Left hindlimb (tissue), 1 donor: Measurements from ENCODE around the gene PRRG4.
"Not testable (repeated sequence)": the region's sequence is repeated elsewhere in the genome, so short reads cannot be mapped to it uniquely, and the experiment has no call there.

ENCODE experiments used
- DNase-seq: peaks from one replicate; pipeline ENCODE4 v3.0.0-alpha.2; 2018

PRRG4 gene

GRCh38 chr11:32829680-32830412, at the start of gene PRRG4:
TSS of gene PRRG4 (plus strand) at chr11:32829927. CDS start at chr11:32830530, 603 bp downstream.
- DNase-seq = peak; percentile 40

- not testable (repeated sequence) for DNase-seq
These were observed 48.9 kb upstream of the PRRG4 start for GRCh38 chr11:32780839-32781238.

DNA sequence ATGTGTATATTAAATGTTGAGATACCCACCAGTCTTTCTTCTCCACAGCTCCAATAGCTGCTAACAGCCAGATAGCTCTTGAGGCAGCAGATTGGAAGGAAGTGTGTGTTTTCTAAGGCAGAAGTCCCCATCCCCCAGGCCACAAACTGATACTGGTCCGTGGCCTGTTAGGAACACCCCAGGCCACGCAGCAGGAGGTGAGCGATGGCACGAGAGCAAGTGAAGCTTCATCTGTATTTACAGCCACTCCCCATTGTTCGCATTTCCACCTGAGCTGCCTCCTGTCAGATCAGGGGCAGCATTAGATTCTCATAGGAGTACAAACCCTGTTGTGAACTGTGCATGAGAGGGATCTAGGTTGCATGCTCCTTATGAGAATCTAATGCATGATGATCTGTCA, 48.0 kb upstream of the PRRG4 start:
- no peak for DNase-seq

DNA sequence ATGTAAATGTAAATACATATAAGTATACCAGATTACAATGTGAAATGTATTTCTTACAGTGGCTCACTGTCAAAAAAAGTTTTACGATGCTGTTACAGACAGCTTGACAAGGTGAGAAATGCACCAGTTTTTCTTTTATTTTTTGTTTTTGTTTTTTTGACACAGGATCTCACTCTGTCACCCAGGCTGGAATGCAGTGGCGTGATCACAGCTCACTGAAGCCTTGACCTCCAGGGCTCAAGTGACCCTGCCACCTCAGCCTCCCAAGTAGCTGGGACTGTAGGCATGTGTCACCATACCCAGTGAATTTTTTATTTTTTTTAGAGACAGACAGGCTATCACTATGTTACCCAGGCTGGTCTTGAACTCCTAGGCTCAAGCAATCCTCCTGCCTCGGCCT, 44.5 kb upstream of the PRRG4 start:
- no peak for DNase-seq

GRCh38 chr11:32786811-32787210, 42.9 kb upstream of the PRRG4 start:
- DNase-seq = no peak

DNA sequence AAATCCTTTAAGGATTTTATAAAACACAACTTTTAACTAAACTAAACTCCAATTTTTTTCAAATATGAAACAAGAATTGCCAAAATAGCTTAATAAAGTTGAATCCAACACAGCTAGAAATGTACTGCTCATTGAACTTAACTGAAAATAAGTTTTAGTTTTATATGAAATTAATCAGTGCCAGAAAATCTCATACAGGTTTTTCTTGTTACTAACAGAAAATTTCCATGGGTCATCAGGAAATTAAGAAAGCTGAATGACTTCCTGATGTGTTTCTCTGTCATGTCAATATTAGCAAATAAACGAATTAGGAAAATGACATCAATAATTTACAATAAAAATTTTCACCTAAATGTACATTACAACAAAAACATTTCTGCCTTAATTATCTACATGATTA, 38.8 kb upstream of the PRRG4 start:
- DNase-seq = no peak

- no peak for DNase-seq
These were observed 37.4 kb upstream of the PRRG4 start for GRCh38 chr11:32792111-32792947.

DNA sequence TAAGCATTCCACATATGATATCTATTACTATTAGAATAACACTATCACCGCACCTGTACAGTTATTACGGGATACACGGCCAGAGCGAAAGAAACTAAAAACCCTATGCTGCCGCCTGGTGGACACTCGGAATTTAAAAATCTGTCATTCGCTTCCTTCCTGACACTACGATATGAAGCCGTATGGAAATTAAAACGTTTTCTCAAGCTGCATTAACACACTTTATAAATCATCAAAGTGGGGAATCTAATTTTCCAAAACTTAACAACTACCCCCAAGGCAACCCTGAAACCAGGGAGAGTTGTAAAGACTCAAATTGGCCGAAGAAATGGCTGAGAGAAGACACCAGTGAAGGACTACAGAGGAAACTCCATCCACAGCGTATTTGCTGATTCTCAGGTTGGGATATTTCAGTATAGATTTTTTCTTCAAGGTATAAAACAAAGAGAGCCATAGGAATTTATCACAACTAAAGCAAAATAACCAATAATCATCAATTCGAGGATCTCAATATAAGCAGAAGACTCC, 36.7 kb upstream of the PRRG4 start:
- DNase-seq = peak; percentile 31

DNA sequence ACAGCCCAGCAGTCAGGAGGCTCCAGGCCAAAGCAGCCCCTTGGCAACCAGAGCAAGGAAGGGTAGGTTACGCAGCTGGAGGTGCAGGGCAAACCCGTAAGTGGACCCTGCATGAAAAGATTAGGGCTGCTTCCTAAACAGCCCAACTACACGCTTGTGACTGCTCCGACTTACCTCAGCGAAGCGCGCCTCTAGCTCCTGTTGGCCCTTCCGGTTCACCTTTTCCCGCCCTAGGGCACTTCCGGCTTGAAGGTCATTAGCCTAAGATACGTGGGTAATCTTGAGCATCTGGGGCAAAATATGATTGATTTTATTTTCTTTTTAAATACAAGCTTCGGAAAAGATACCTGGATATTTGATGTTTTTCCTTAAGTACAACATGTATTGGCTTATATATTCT, 35.3 kb upstream of the PRRG4 start, which contains the start of gene CCDC73:
CCDC73 (minus strand) TSS at position 224 of the 400 bp plus-strand sequence. CDS start 34,419 bp downstream, outside the sequence.
- DNase-seq = no peak

DNA sequence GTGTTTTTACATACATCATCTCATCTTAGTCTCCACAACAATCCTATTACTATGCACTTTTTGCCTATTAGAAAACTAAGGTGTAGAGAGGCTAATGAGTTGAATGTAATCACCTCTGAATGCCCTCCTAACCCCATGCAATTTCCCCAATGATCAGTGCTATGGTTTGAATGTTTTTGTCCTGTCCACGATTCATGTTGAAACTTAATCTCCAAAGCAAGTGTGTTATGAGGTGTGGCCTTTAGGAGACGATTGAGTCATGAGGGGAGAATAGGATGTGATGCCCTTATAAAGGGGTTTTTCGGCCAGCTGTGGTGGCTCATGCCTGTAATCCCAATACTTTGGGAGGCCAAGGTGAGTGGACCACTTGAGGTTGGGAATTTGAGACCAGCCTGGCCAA, 33.3 kb upstream of the PRRG4 start:
- DNase-seq = no peak

DNA sequence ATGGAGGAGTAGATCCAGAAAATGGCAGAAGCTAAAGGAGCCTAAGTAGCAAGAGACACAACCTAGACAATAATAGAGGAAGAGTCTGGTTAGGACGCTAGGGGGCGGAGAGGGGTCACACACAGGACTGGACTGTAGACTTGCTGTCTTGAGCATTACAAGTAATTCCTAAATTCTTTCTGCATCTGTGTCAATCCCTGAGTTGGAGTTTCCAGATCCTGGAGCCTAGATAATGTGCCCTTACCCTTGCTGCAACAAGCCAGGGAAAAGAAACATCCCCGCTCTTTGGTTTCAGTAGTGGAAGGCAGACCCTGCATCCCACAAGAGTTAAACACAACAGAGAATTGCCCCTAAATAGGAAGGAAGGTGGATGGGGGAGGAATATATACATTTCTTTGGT, 20.4 kb upstream of the PRRG4 start:
- DNase-seq = peak; percentile 69

DNA sequence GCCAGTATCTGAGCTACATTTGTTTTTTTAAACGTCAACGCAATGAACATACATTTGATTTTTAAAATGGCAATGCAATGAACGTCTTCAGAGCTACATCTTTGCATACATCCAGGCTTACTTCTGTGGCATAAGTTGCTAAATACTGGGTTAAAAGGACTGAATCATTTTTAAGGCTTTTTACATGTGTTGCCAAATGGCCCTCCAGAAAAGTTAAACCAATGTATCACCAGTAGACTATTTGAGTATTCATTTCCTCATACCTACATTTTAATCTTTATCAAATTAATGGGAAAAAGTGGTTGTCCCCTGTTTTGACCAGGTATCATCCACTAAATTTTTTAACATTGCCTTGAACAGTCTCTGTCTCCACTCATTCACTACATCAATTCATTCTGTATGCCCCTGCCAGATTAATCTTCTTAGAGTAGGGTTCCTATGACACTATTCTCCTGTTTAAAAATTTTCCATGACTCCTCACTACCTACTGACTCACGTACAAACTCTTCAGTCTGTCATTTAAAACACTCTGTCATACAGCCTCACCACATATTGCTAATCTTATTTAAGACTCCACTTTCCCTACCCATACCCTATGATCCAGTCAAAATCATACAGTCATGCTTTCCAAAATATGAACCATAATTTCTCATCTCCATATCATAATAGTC, 12.4 kb upstream of the PRRG4 start:
- DNase-seq = no peak

DNA sequence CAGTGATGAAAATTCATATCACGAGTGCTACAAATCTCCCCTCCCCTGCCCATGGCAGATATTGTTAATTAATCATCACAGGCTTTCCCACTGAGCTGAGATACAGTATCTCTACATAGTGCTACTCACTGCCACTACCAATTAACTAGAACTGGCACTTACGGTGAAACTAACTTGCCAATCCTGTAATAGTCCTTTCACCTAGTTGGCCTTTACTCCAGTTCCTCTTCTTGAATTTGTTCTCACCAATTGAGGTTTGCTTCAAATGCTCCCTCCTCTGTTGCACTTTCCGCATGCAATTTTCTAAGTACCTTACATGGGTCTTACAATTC, 11.9 kb upstream of the PRRG4 start:
- DNase-seq = no peak

DNA sequence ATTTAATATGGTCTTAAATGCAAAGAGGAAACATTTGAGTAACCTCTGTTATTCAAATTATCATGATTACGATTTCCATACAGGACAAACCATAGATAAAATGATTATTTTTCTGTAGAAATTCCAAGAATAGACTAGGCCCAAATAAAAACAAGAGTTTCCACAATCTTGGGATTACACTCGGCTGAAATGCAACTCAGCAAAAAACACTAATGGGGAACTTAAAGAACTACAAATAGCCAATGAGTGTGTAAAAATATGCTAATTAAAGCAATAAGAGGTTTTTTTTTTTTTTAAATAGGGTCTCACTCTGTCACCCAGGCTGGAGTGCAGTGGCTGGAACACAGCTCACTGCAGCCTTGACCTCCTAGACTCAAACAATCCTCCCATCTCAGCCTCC, 10.5 kb upstream of the PRRG4 start:
- DNase-seq = no peak

DNA sequence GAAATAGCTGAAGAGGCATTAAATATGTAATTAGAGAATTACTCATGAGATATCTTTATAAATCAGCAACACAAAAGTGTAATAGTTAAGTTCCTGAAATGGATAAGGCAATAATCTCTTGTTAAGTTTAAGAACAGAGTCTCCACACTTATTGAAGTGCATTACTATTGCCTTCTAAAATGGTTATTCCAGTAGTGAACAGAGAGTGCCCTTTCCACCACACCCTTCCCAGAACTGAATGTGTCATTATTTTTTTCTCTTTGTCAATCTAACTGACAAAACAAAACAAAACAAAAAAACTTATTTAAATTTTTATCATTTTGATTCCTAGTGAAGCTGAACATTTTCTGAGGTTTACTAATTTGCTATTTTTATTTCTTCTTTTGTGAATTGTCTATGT, 9.2 kb upstream of the PRRG4 start:
- no peak for DNase-seq

DNA sequence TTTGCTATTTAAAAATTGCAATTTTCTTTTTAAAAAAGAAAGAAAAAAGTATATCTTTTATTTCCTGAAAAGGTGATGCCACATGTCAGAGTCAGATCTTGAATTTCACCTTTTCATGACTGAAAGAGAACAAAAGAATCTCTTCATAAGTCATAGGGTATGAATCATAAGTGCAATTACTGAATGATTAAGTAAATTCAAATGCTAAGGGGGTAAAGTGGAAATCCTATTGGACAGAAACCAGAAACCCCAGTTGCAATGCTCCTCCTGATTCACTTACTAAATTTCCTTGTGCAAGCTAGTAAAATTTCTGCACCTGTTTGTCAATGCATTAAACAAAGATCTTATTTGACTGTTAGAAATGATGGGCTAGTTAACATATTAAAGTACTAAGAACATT, 8.2 kb upstream of the PRRG4 start:
- no peak for DNase-seq

- DNase-seq = no peak
These were observed 7.7 kb upstream of the PRRG4 start for GRCh38 chr11:32821917-32822560.

GRCh38 chr11:32823617-32824016, 6.1 kb upstream of the PRRG4 start:
- not testable (repeated sequence) for DNase-seq

GRCh38 chr11:32826113-32826512, 3.6 kb upstream of the PRRG4 start:
- DNase-seq = no peak

DNA sequence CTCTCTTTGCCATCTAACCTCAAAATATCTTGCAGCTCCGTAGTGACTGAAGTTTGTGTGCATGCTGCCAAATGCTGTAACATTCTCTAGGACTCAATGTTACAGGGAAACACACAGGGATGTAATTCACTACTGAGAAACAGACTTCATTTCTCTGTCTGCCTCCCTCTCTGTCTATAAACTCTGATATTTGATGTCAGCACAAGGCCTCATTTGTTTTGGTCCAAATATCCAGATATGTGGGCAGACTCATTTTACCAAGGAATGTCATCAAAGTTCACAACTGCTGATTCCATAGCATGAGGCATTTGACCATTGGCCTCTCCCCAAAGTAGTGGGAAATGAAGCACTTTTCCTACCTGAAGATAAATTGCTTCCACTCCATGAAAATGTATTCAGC, 2.5 kb upstream of the PRRG4 start:
- no peak for DNase-seq

GRCh38 chr11:32829157-32829679, 509 bp upstream of the PRRG4 start:
- no peak for DNase-seq

GRCh38 chr11:32830413-32830738, 649 bp downstream of the PRRG4 start:
- no peak for DNase-seq

- no peak for DNase-seq
These were observed 1.1 kb downstream of the PRRG4 start for GRCh38 chr11:32830796-32831195.
